Loucy (cell line): Measurements from ENCODE around the gene PCDHGA6.

Experiments used
- EZH2phosphoT487 ChIP-seq: fragments of 200-600 bp; IDR thresholded peaks from 2 replicates; pipeline ENCODE4 v1.6.1; 2018; ENCODE audit warnings: antibody characterized with exemption, mild to moderate bottlenecking, moderate library complexity, borderline replicate concordance
- TF ChIP-seq, protein P1 (sequence below): fragments of 200-600 bp; sonication (generic); conservative IDR thresholded peaks from 2 replicates; pipeline ENCODE4 v1.5.1; 2014; ENCODE audit warnings: mild to moderate bottlenecking, antibody characterized with exemption, low read length

DNA sequence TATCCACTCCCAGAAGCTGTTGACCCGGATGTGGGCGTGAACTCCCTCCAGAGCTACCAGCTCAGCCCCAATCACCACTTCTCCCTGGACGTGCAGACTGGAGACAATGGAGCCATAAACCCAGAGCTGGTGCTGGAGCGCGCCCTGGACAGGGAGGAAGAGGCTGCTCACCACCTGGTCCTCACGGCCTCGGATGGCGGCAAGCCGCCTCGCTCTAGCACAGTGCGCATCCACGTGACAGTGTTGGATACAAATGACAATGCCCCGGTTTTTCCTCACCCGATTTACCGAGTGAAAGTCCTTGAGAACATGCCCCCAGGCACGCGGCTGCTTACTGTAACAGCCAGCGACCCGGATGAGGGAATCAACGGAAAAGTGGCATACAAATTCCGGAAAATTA lies 19.6 kb downstream of the PCDHGA6 start:
- TF ChIP-seq, protein P1, sequence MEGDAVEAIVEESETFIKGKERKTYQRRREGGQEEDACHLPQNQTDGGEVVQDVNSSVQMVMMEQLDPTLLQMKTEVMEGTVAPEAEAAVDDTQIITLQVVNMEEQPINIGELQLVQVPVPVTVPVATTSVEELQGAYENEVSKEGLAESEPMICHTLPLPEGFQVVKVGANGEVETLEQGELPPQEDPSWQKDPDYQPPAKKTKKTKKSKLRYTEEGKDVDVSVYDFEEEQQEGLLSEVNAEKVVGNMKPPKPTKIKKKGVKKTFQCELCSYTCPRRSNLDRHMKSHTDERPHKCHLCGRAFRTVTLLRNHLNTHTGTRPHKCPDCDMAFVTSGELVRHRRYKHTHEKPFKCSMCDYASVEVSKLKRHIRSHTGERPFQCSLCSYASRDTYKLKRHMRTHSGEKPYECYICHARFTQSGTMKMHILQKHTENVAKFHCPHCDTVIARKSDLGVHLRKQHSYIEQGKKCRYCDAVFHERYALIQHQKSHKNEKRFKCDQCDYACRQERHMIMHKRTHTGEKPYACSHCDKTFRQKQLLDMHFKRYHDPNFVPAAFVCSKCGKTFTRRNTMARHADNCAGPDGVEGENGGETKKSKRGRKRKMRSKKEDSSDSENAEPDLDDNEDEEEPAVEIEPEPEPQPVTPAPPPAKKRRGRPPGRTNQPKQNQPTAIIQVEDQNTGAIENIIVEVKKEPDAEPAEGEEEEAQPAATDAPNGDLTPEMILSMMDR, result no peak
- TF ChIP-seq EZH2phosphoT487, result no peak
